Activated naive CD4-positive, alpha-beta T cell treated with Interleukin-2 at 50 U/mL for 16 hours (primary cell): ENCODE results near the gene SURF6.

Experiments used
- DNase-seq: peaks from one replicate; pipeline ENCODE4 v3.0.0-alpha.2; 2020

Gene SURF6

GRCh38 chr9:133367221-133367620 is 31.2 kb upstream of the SURF6 start:
- DNase-seq: no peak

- no peak for DNase-seq
Observed at GRCh38 chr9:133366435-133366834, 30.4 kb upstream of the SURF6 start.

- no peak for DNase-seq
Observed at GRCh38 chr9:133362359-133363044, 26.5 kb upstream of the SURF6 start.

GRCh38 chr9:133361507-133362092 is 25.6 kb upstream of the SURF6 start:
- DNase-seq: no peak

GRCh38 chr9:133360400-133361393 is 24.7 kb upstream of the SURF6 start:
- no peak for DNase-seq

- DNase-seq: no peak
Observed at GRCh38 chr9:133359399-133360175, 23.6 kb upstream of the SURF6 start.

- DNase-seq: no peak
Observed at GRCh38 chr9:133357656-133358055, 21.7 kb upstream of the SURF6 start.

- peak; percentile 93 for DNase-seq
Observed at GRCh38 chr9:133356391-133357091, 20.6 kb upstream of the SURF6 start, which contains the start of the genes SURF1 and SURF2. Gene SURF1, minus strand, starts transcription at chr9:133356487. Its CDS starts 34 bp downstream, at chr9:133356453. Gene SURF2, plus strand, starts transcription at chr9:133356550. Its CDS starts 43 bp downstream, at chr9:133356593.

- no peak for DNase-seq
Observed at GRCh38 chr9:133355881-133356357, 19.9 kb upstream of the SURF6 start.

GRCh38 chr9:133354766-133355165 is 18.8 kb upstream of the SURF6 start:
- DNase-seq: no peak

- no peak for DNase-seq
Observed at GRCh38 chr9:133353548-133353947, 17.6 kb upstream of the SURF6 start.

- DNase-seq: no peak
Observed at GRCh38 chr9:133352635-133353340, 16.8 kb upstream of the SURF6 start.

- peak; percentile 45 for DNase-seq
Observed at GRCh38 chr9:133351908-133352634, 16.1 kb upstream of the SURF6 start.

- no peak for DNase-seq
Observed at GRCh38 chr9:133351526-133351907, 15.5 kb upstream of the SURF6 start.

- peak; percentile 51 for DNase-seq
Observed at GRCh38 chr9:133349965-133350616, 14.1 kb upstream of the SURF6 start.

GRCh38 chr9:133348718-133349573 is 13.0 kb upstream of the SURF6 start:
- DNase-seq: no peak

- peak; percentile 92 for DNase-seq
Observed at GRCh38 chr9:133347985-133348717, 12.2 kb upstream of the SURF6 start, which contains the start of the genes MED22 and RPL7A. Gene MED22, minus strand, starts transcription at chr9:133348131. Its CDS starts 1,469 bp downstream, at chr9:133346662. Gene RPL7A, plus strand, starts transcription at chr9:133348218. Its CDS starts 26 bp downstream, at chr9:133348244.

GRCh38 chr9:133347515-133347984 is 11.6 kb upstream of the SURF6 start:
- no peak for DNase-seq
